ENCODE measurements around the gene SHB. TPM values are rescaled to one million over a fixed set of nuclear protein-coding genes. Genes with fewer than 3 reads are reported as not detected.

Gene SHB
- total RNA-seq, 2 experiments from 2014 or later, result 0.41 to 1.0 TPM

GRCh38 chr9:37928552-37929430, 140.2 kb downstream of the SHB start:
- ChIA-PET CTCF (ENCODE audit: unreplicated experiment) (no interaction called here), POLR2A (interaction anchor here (0.6 kb wide), 1 partner anchor 178 kb away, joined by 6 read pairs; no protein-coding TSS in a partner anchor)
- intact Hi-C loops (cut with micrococcal nuclease; ENCODE audit: unreplicated experiment), result no loop called here
- H3K4me3 ChIP-seq (ENCODE audit: low read depth, low read length, poor library complexity, severe bottlenecking), result no peak overlapping the region
- H3K9me2 ChIP-seq (ENCODE audit: insufficient read depth, low read length), result no peaks in the 10 kb centered on the region
- BruUV-seq (replicated peaks), result no TSS peak
- H4K20me1 ChIP-seq (ENCODE audit: insufficient read depth, low read length), result no peaks in the 10 kb centered on the region
- no peak overlapping the region for H2AFZ ChIP-seq (ENCODE audit: low read length)
- H3K4me2 ChIP-seq (ENCODE audit: low read length), result no peak overlapping the region
- no peaks in the 10 kb centered on the region for H3K4me1 ChIP-seq (ENCODE audit: insufficient read depth, low read length, poor library complexity, severe bottlenecking)
- H3K27ac ChIP-seq (ENCODE audit: low read depth, low read length, poor library complexity, severe bottlenecking), result no peak overlapping the region
- H3K79me2 ChIP-seq (ENCODE audit: insufficient read depth, low read depth, low read length), result no peaks in the 10 kb centered on the region
- 0 out of 2 replicates have a peak, but pooled peaks cover 4% of the 10 kb centered on the region for H3K9me3 ChIP-seq (ENCODE audit: low read length)
- no peaks in the 10 kb centered on the region for H3K36me3 ChIP-seq (ENCODE audit: insufficient read depth, low read length)
- DNase-seq (ENCODE audit: low spot score), result no peak
- TF ChIP-seq, protein P1, sequence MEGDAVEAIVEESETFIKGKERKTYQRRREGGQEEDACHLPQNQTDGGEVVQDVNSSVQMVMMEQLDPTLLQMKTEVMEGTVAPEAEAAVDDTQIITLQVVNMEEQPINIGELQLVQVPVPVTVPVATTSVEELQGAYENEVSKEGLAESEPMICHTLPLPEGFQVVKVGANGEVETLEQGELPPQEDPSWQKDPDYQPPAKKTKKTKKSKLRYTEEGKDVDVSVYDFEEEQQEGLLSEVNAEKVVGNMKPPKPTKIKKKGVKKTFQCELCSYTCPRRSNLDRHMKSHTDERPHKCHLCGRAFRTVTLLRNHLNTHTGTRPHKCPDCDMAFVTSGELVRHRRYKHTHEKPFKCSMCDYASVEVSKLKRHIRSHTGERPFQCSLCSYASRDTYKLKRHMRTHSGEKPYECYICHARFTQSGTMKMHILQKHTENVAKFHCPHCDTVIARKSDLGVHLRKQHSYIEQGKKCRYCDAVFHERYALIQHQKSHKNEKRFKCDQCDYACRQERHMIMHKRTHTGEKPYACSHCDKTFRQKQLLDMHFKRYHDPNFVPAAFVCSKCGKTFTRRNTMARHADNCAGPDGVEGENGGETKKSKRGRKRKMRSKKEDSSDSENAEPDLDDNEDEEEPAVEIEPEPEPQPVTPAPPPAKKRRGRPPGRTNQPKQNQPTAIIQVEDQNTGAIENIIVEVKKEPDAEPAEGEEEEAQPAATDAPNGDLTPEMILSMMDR (conservative IDR thresholded peaks at IDR 0.05; ENCODE audit: low read length), result no peak
- TF ChIP-seq EZH2phosphoT487 (IDR thresholded peaks at IDR 0.05; ENCODE audit: borderline replicate concordance, low read depth, low read length), result no peak

- Histone ChIP-seq H3K36me3 (ENCODE audit: insufficient read depth, low read length) (no peaks in the 10 kb centered on the region), H3K27ac (ENCODE audit: low read depth, low read length, poor library complexity, severe bottlenecking) (no peak overlapping the region), H3K4me1 (ENCODE audit: insufficient read depth, low read length, poor library complexity, severe bottlenecking) (no peaks in the 10 kb centered on the region), H3K4me2 (ENCODE audit: low read length) (no peak overlapping the region), H4K20me1 (ENCODE audit: insufficient read depth, low read length) (no peaks in the 10 kb centered on the region), H3K9me3 (ENCODE audit: low read length) (0 out of 2 replicates have a peak, but pooled peaks cover 4% of the 10 kb centered on the region), H3K9me2 (ENCODE audit: insufficient read depth, low read length) (no peaks in the 10 kb centered on the region), H2AFZ (ENCODE audit: low read length) (no peak overlapping the region), H3K4me3 (ENCODE audit: low read depth, low read length, poor library complexity, severe bottlenecking) (no peak overlapping the region), H3K79me2 (ENCODE audit: insufficient read depth, low read depth, low read length) (no peaks in the 10 kb centered on the region)
- intact Hi-C loops (cut with micrococcal nuclease; ENCODE audit: unreplicated experiment), result no loop called here
- ChIA-PET CTCF (ENCODE audit: unreplicated experiment) (no interaction called here), POLR2A (interaction anchor here (0.8 kb wide), 1 partner anchor 138 kb away, joined by 3 read pairs; no protein-coding TSS in a partner anchor)
- BruUV-seq (replicated peaks), result no TSS peak
- no peak for DNase-seq (ENCODE audit: low spot score)
- no peak for TF ChIP-seq EZH2phosphoT487 (IDR thresholded peaks at IDR 0.05; ENCODE audit: borderline replicate concordance, low read depth, low read length)
- TF ChIP-seq, protein P1 (conservative IDR thresholded peaks at IDR 0.05; ENCODE audit: low read length), result no peak
Observed at GRCh38 chr9:37927601-37928551, 141.2 kb downstream of the SHB start.
